WTC11 (cell line): ENCODE results near the gene HOXA5. TPM values are rescaled to one million over a fixed set of nuclear protein-coding genes. Genes with fewer than 3 reads are reported as not detected.

ENCODE experiments used
- ATAC-seq: fragments of 200-7000 bp; cut with Tn5 transposase; 2 replicates; pipeline ENCODE4 v1.10.0; 2021; ENCODE audit warnings: mild to moderate bottlenecking, moderate library complexity
- CTCF ChIA-PET: fragments of 300-600 bp; sonication (Branson Sonifier 250); formaldehyde crosslinking; loops from one replicate; lab custom pipeline; 2021; ENCODE audit warnings: antibody characterized with exemption; lab: Charles Lee
- POLR2A ChIA-PET: fragments of 350-600 bp; sonication (Branson Sonifier 250); formaldehyde crosslinking; loops from one replicate; lab custom pipeline; 2021; ENCODE audit warnings: antibody characterized with exemption; lab: Charles Lee
- DNase-seq: peaks from one replicate; pipeline ENCODE4 v3.0.0; 2021; ENCODE audit warnings: low spot score
- H3K27ac Mint-ChIP-seq: 2 replicates; pipeline ENCODE4 v1.8.0; 2021; ENCODE audit warnings: mixed read lengths
- H3K27me3 Mint-ChIP-seq: 2 replicates; pipeline ENCODE4 v1.8.0; 2021; ENCODE audit warnings: low read depth, mild to moderate bottlenecking, moderate library complexity, mixed read lengths
- H3K36me3 Mint-ChIP-seq: 2 replicates; pipeline ENCODE4 v1.8.0; 2021; ENCODE audit warnings: mixed read lengths
- H3K4me1 Mint-ChIP-seq: 2 replicates; pipeline ENCODE4 v1.8.0; 2022; ENCODE audit warnings: mixed read lengths
- H3K4me3 Mint-ChIP-seq: 2 replicates; pipeline ENCODE4 v1.8.0; 2021; ENCODE audit warnings: mild to moderate bottlenecking, moderate library complexity, mixed read lengths
- H3K9me3 Mint-ChIP-seq: 2 replicates; pipeline ENCODE4 v1.8.0; 2021; ENCODE audit warnings: mixed read lengths
- E2F4 ChIP-seq: sonication (generic); formaldehyde crosslinking; IDR thresholded peaks from 2 replicates; pipeline ENCODE4 v1.8.1; 2022; ENCODE audit warnings: low read depth, mild to moderate bottlenecking, moderate library complexity, missing genetic modification reagents, borderline replicate concordance
- FOXJ3 ChIP-seq: sonication (generic); formaldehyde crosslinking; IDR thresholded peaks from 2 replicates; pipeline ENCODE4 v1.9.0; 2021; ENCODE audit warnings: missing genetic modification reagents, mild to moderate bottlenecking, borderline replicate concordance
- MYBL2 ChIP-seq: sonication (generic); formaldehyde crosslinking; IDR thresholded peaks from 2 replicates; pipeline ENCODE4 v1.8.1; 2023; ENCODE audit warnings: mild to moderate bottlenecking, moderate library complexity, missing genetic modification reagents
- SMAD4 ChIP-seq: sonication (generic); formaldehyde crosslinking; IDR thresholded peaks from 2 replicates; pipeline ENCODE4 v1.8.0; 2022; ENCODE audit warnings: mild to moderate bottlenecking, missing genetic modification reagents
- SOX15 ChIP-seq: fragments of 250-450 bp; sonication (Bioruptor Pico); IDR thresholded peaks from 2 replicates; pipeline ENCODE4 v1.9.0; 2021; ENCODE audit warnings: mild to moderate bottlenecking
- SP1 ChIP-seq: sonication (generic); formaldehyde crosslinking; conservative IDR thresholded peaks from 2 replicates; pipeline ENCODE4 v1.8.1; 2022; ENCODE audit warnings: missing genetic modification reagents
- TCF7 ChIP-seq: sonication (generic); formaldehyde crosslinking; IDR thresholded peaks from 2 replicates; pipeline ENCODE4 v1.8.0; 2022; ENCODE audit warnings: mild to moderate bottlenecking, low read depth, missing genetic modification reagents, moderate library complexity
- USF2 ChIP-seq: sonication (generic); formaldehyde crosslinking; IDR thresholded peaks from 2 replicates; pipeline ENCODE4 v1.8.1; 2023; ENCODE audit warnings: mild to moderate bottlenecking, missing genetic modification reagents, moderate library complexity
- ZNF138 ChIP-seq: sonication (generic); formaldehyde crosslinking; conservative IDR thresholded peaks from 2 replicates; pipeline ENCODE4 v1.8.1; 2022; ENCODE audit warnings: mild to moderate bottlenecking, moderate library complexity, missing genetic modification reagents
- ZNF219 ChIP-seq: sonication (generic); formaldehyde crosslinking; IDR thresholded peaks from 2 replicates; pipeline ENCODE4 v1.8.0; 2023; ENCODE audit warnings: missing genetic modification reagents, mild to moderate bottlenecking, borderline replicate concordance
- ZNF263 ChIP-seq: sonication (generic); formaldehyde crosslinking; IDR thresholded peaks from 2 replicates; pipeline ENCODE4 v1.8.1; 2022; ENCODE audit warnings: low read depth, mild to moderate bottlenecking, moderate library complexity, missing genetic modification reagents
- ZNF317 ChIP-seq: sonication (generic); formaldehyde crosslinking; IDR thresholded peaks from 2 replicates; pipeline ENCODE4 v1.8.1; 2023; ENCODE audit warnings: low read depth, mild to moderate bottlenecking, moderate library complexity, missing genetic modification reagents, borderline replicate concordance
- ZNF416 ChIP-seq: fragments of 250-450 bp; sonication (Bioruptor Pico); IDR thresholded peaks from 2 replicates; pipeline ENCODE4 v1.9.0; 2021; ENCODE audit warnings: mild to moderate bottlenecking, inconsistent platforms
- ZNF671 ChIP-seq: fragments of 250-450 bp; sonication (Bioruptor Pico); IDR thresholded peaks from 2 replicates; pipeline ENCODE4 v1.8.0; 2021; ENCODE audit warnings: mild to moderate bottlenecking
- total RNA-seq: library from RNA; stranded (reverse); gene quantifications from 3 replicates; pipeline ENCODE4 v1.2.3, GENCODE V29; 2021
- TF ChIP-seq, protein P1 (sequence below): sonication (generic); formaldehyde crosslinking; IDR thresholded peaks from 2 replicates; pipeline ENCODE4 v1.8.1; 2022; ENCODE audit warnings: low read depth, missing genetic modification reagents, borderline replicate concordance

HOXA5 gene
- total RNA-seq, 1 experiment from 2014 or later: not detected

GRCh38 chr7:27125986-27126394 lies 17.5 kb downstream of the HOXA5 start (continued):
- TF ChIP-seq ZNF263 (CRISPR knock-in tag): no peak

- ATAC-seq: no peak
- no peaks in the 10 kb centered on the region for H3K36me3 Mint-ChIP-seq
- POLR2A ChIA-PET: no interaction called here
- H3K4me1 Mint-ChIP-seq: peaks cover 12% of the 10 kb centered on the region
- no peak for DNase-seq
- H3K27ac Mint-ChIP-seq: no peak overlapping the region
- CTCF ChIA-PET: no interaction called here
- peaks cover 99% of the 10 kb centered on the region for H3K27me3 Mint-ChIP-seq
- no peak for TF ChIP-seq TCF7 (CRISPR knock-in tag)
- TF ChIP-seq, protein P1, sequence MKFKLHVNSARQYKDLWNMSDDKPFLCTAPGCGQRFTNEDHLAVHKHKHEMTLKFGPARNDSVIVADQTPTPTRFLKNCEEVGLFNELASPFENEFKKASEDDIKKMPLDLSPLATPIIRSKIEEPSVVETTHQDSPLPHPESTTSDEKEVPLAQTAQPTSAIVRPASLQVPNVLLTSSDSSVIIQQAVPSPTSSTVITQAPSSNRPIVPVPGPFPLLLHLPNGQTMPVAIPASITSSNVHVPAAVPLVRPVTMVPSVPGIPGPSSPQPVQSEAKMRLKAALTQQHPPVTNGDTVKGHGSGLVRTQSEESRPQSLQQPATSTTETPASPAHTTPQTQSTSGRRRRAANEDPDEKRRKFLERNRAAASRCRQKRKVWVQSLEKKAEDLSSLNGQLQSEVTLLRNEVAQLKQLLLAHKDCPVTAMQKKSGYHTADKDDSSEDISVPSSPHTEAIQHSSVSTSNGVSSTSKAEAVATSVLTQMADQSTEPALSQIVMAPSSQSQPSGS: no peak
- no peak for TF ChIP-seq FOXJ3 (CRISPR knock-in tag)
- TF ChIP-seq MYBL2 (CRISPR knock-in tag): no peak
- no peak for TF ChIP-seq ZNF317 (CRISPR knock-in tag)
- TF ChIP-seq ZNF416 (CRISPR knock-in tag): no peak
- TF ChIP-seq ZNF671 (CRISPR knock-in tag): no peak
- no peak for TF ChIP-seq USF2 (CRISPR knock-in tag)
- no peak for TF ChIP-seq SMAD4 (CRISPR knock-in tag)
- TF ChIP-seq ZNF219: no peak
- no peak for TF ChIP-seq SOX15
- no peak for TF ChIP-seq E2F4 (CRISPR knock-in tag)
- TF ChIP-seq SP1 (CRISPR knock-in tag): no peak
- H3K4me3 Mint-ChIP-seq: no peak overlapping the region
- H3K9me3 Mint-ChIP-seq: no peaks in the 10 kb centered on the region
Measured at GRCh38 chr7:27124902-27125689, 18.4 kb downstream of the HOXA5 start.

DNA sequence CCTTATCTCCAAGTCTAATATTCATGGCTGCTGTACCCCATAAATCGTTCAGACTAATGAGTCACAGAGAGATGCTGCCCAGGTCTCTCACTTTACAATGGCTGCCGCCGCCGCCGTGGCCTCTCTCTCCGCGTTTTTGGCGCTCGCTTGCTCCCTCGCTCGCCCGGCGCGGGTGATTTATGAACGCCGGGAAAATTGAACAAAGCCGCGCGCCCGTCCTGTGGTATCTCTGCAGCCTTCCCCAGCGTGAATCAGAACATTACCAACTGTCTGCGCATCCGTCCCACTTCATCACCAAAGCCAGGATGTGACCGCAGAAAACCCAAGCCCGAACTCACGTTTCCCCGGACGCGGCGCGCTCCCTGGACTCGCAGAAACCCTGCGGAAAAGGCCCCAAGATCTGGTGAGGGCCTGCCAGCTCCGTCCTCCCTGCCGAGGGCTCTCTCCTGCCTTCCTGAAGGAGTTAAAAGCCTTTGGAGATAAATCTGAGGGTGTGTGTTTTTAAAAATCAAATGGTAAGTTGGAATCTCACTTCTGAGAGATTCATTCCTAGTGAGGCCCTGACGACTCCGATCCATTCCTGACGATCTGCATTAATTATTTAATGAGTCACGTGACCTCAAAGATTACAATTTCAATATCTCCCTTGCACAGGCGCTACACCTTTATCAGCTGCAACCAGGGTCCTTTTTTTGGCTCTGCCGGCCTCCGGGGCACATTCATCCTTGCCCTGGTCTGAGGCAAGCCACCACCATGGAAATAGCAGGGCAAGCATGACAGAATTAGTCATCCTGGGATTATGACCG lies 19.2 kb downstream of the HOXA5 start:
- TF ChIP-seq ZNF138 (CRISPR knock-in tag) (no peak), USF2 (CRISPR knock-in tag) (peak; percentile 51)

More for the DNA sequence above, 19.2 kb downstream of the HOXA5 start:
- Mint-ChIP-seq H3K27ac (no peak overlapping the region), H3K4me1 (peaks cover 9% of the 10 kb centered on the region), H3K4me3 (no peak overlapping the region), H3K9me3 (no peaks in the 10 kb centered on the region), H3K27me3 (peaks cover 100% of the 10 kb centered on the region), H3K36me3 (no peaks in the 10 kb centered on the region)
- no peak for DNase-seq
- ChIA-PET POLR2A (no interaction called here), CTCF (interaction anchor here (0.9 to 1.9 kb wide), 2 partner anchors 37 to 55 kb away, joined by 4 to 5 read pairs; no protein-coding TSS in a partner anchor)
- no peak for ATAC-seq
